Activated CD8-positive, alpha-beta T cell treated with anti-CD3 and anti-CD28 coated beads for 36 hours (primary cell): ENCODE measurements around the gene SLC26A2. TPM values are rescaled to one million over a fixed set of nuclear protein-coding genes. Genes with fewer than 3 reads are reported as not detected.

Experiments
- ATAC-seq: fragments of 200-7000 bp; cut with Tn5 transposase; one replicate; pipeline ENCODE4 v1.10.0; 2021; ENCODE audit warnings: mild to moderate bottlenecking, moderate library complexity
- CTCF ChIA-PET: fragments of 350-600 bp; sonication (Branson Sonifier 250); formaldehyde crosslinking; loops from one replicate; lab custom pipeline; 2021; ENCODE audit warnings: antibody characterized with exemption; lab: Charles Lee
- POLR2A ChIA-PET: fragments of 350-600 bp; sonication (Branson Sonifier 250); formaldehyde crosslinking; loops from one replicate; lab custom pipeline; 2021; ENCODE audit warnings: antibody characterized with exemption; lab: Charles Lee
- DNase-seq: peaks from one replicate; pipeline ENCODE4 v3.0.0-alpha.2; 2020
- H3K27ac Mint-ChIP-seq: one replicate; pipeline ENCODE4 v1.8.0; 2021; ENCODE audit warnings: mild to moderate bottlenecking, mixed read lengths
- H3K27me3 Mint-ChIP-seq: one replicate; pipeline ENCODE4 v1.8.0; 2021; ENCODE audit warnings: mixed read lengths
- H3K36me3 Mint-ChIP-seq: one replicate; pipeline ENCODE4 v1.8.0; 2021; ENCODE audit warnings: low read depth, mixed read lengths
- H3K4me1 Mint-ChIP-seq: one replicate; pipeline ENCODE4 v1.8.0; 2021; ENCODE audit warnings: low read depth, mixed read lengths
- H3K4me3 Mint-ChIP-seq: one replicate; pipeline ENCODE4 v1.8.0; 2021; ENCODE audit warnings: mild to moderate bottlenecking, moderate library complexity, mixed read lengths
- H3K9me3 Mint-ChIP-seq: one replicate; pipeline ENCODE4 v1.8.0; 2021; ENCODE audit warnings: mixed read lengths
- CTCF ChIP-seq: fragments of 200-600 bp; IDR thresholded peaks from one replicate; pipeline ENCODE4 v1.8.0; 2022; ENCODE audit warnings: antibody characterized with exemption, mild to moderate bottlenecking
- intact Hi-C: fragments of 100-400 bp; cut with micrococcal nuclease; formaldehyde crosslinking; loops from one replicate; pipeline ENCODE4 v1.10.0; 2022
- total RNA-seq, 2 experiments: library from RNA; stranded (reverse); gene quantifications; one replicate each; pipeline ENCODE4 v1.2.3, GENCODE V29; 2021

Gene SLC26A2
- total RNA-seq, 2 experiments from 2014 or later: 5.0 to 5.3 TPM

DNA sequence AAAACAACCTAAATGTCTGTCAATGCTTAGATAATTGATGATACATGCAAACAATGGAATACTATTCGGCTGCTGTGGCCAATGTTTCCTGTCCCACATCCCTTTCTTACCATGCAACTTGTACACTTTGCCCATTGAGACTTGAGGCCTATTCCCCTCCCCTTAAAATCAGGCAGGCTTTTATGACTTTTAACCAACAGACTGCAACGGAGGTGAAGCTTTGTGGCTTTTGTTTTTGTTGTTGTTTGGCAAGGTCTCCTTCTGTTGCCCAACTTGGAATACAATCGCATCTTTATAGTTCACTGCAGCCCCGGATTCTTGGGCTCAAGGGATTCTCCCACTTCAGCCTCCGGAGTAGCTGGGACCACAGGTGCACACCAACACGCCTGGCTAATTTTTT, 5.8 kb upstream of the SLC26A2 start:
- Mint-ChIP-seq H3K36me3 (no peaks in the 10 kb centered on the region), H3K9me3 (no peaks in the 10 kb centered on the region), H3K4me3 (no peak overlapping the region), H3K4me1 (peaks cover 9% of the 10 kb centered on the region), H3K27me3 (no peaks in the 10 kb centered on the region), H3K27ac (no peak overlapping the region)
- TF ChIP-seq CTCF: no peak
- ATAC-seq (no peak), DNase-seq (no peak)
- POLR2A ChIA-PET: interaction anchor here (0.7 kb wide), 1 partner anchor 1005 kb away, joined by 3 read pairs; no protein-coding TSS in a partner anchor
- CTCF ChIA-PET: interaction anchor here (0.7 to 1.9 kb wide), 3 partner anchors 19 to 147 kb away, joined by 3 to 4 read pairs (median 3); no protein-coding TSS in a partner anchor
- intact Hi-C loops: no loop called here

GRCh38 chr5:149956685-149957084, 3.9 kb upstream of the SLC26A2 start:
- Mint-ChIP-seq H3K27ac (no peak overlapping the region), H3K4me1 (peaks cover 19% of the 10 kb centered on the region), H3K9me3 (no peaks in the 10 kb centered on the region), H3K4me3 (no peak overlapping the region), H3K36me3 (no peaks in the 10 kb centered on the region), H3K27me3 (no peaks in the 10 kb centered on the region)
- DNase-seq (no peak), ATAC-seq (no peak)
- intact Hi-C loops: no loop called here
- TF ChIP-seq CTCF: no peak
- POLR2A ChIA-PET: no interaction called here
- CTCF ChIA-PET: interaction anchor here (1.2 kb wide), 1 partner anchor 128 kb away, joined by 3 read pairs; no protein-coding TSS in a partner anchor

DNA sequence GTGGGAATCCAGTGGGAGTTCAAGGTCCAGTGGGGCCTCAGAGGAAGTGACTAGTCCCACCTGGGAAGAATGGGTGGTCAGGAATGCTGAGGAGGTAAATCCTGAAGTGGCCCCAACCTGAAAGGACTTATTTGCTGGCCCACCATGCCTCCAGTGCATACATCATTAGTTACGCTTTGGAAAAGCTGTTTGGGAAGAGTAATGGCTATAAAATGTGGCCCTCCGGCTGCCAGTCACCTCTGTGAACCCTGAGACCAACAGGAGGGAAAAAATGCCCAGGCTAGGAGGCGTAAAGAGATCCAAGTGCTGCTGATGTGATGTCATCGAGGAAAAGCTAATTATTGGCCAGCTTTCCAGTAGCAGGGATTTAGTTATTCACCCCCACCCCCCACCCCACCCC, 2.7 kb upstream of the SLC26A2 start:
- ChIA-PET CTCF (interaction anchor here (0.9 to 7.9 kb wide), 10 partner anchors 9 to 322 kb away, joined by 3 to 81 read pairs (median 22); no protein-coding TSS in a partner anchor), POLR2A (interaction anchor here (5.5 kb wide), 1 partner anchor 42 kb away, joined by 36 read pairs; the partner anchor contains the start of genes HMGXB3 and TIGD6)
- TF ChIP-seq CTCF: no peak
- Mint-ChIP-seq H3K4me3 (no peak overlapping the region), H3K27ac (no peak overlapping the region), H3K4me1 (peaks cover 31% of the 10 kb centered on the region), H3K9me3 (no peaks in the 10 kb centered on the region), H3K36me3 (peaks cover 2% of the 10 kb centered on the region), H3K27me3 (no peaks in the 10 kb centered on the region)
- intact Hi-C loops: no loop called here
- no peak for ATAC-seq
- DNase-seq: no peak

GRCh38 chr5:149959406-149960236, 937 bp upstream of the SLC26A2 start:
- CTCF ChIA-PET: interaction anchor here (0.9 to 7.9 kb wide), 34 partner anchors 8 to 815 kb away, joined by 3 to 81 read pairs (median 4); partner anchors contain the start of genes HMGXB3, PPARGC1B and TIGD6
- POLR2A ChIA-PET: interaction anchor here (0.6 to 5.5 kb wide), 9 partner anchors 10 to 311 kb away, joined by 3 to 36 read pairs (median 4); partner anchors contain the start of genes HMGXB3 and TIGD6
- H3K36me3 Mint-ChIP-seq: peaks cover 6% of the 10 kb centered on the region
- no peaks in the 10 kb centered on the region for H3K9me3 Mint-ChIP-seq
- peaks cover 34% of the 10 kb centered on the region for H3K4me1 Mint-ChIP-seq
- TF ChIP-seq CTCF: peak; percentile 79
- peak overlapping the region; percentile 99 for H3K27ac Mint-ChIP-seq
- peak overlapping the region; percentile 95 for H3K4me3 Mint-ChIP-seq
- intact Hi-C loops: loop anchor here (1.0 to 10.0 kb wide), 2 partner anchors 41 to 325 kb away; partner anchors contain the start of genes HMGXB3 and TIGD6
- peak; percentile 50 for ATAC-seq
- DNase-seq: peak; percentile 70
- H3K27me3 Mint-ChIP-seq: no peaks in the 10 kb centered on the region
